SK-N-SH treated with all-trans-retinoic acid at 6 μM for 48 hours (cell line): ENCODE results near the gene TCF21.

Experiments used
- ATAC-seq: fragments of 200-7000 bp; cut with Tn5 transposase; 3 replicates; pipeline ENCODE4 v1.9.1; 2020; ENCODE audit warnings: mild to moderate bottlenecking, moderate library complexity
- ARNTL ChIP-seq: fragments of 450-650 bp; formaldehyde crosslinking; IDR thresholded peaks from 2 replicates; pipeline ENCODE4 v1.5.0; 2020; ENCODE audit warnings: low read depth, mild to moderate bottlenecking, moderate library complexity, borderline replicate concordance
- BACH2 ChIP-seq: fragments of 250-450 bp; sonication (Bioruptor Pico); IDR thresholded peaks from 2 replicates; pipeline ENCODE4 v1.9.0; 2021; ENCODE audit warnings: mild to moderate bottlenecking, borderline replicate concordance
- CSDC2 ChIP-seq: fragments of 250-450 bp; sonication (Bioruptor Pico); IDR thresholded peaks from 2 replicates; pipeline ENCODE4 v1.5.0; 2020; ENCODE audit warnings: mild to moderate bottlenecking, moderate library complexity
- ESRRG ChIP-seq: fragments of 250-450 bp; sonication (Bioruptor Pico); IDR thresholded peaks from 2 replicates; pipeline ENCODE4 v1.6.1; 2021; ENCODE audit warnings: mild to moderate bottlenecking
- GLIS3 ChIP-seq: fragments of 250-450 bp; sonication (Bioruptor Pico); IDR thresholded peaks from 2 replicates; pipeline ENCODE4 v1.5.0; 2020; ENCODE audit warnings: mild to moderate bottlenecking, moderate library complexity
- ISL1 ChIP-seq: fragments of 250-450 bp; sonication (Bioruptor Pico); IDR thresholded peaks from 2 replicates; pipeline ENCODE4 v2.1.2; 2022; ENCODE audit warnings: mild to moderate bottlenecking, moderate library complexity
- PPARA ChIP-seq: fragments of 250-450 bp; sonication (Bioruptor Pico); IDR thresholded peaks from 2 replicates; pipeline ENCODE4 v1.5.0; 2020; ENCODE audit warnings: mild to moderate bottlenecking, borderline replicate concordance
- RARB ChIP-seq: fragments of 250-450 bp; sonication (Bioruptor Pico); IDR thresholded peaks from 2 replicates; pipeline ENCODE4 v1.8.0; 2021; ENCODE audit warnings: mild to moderate bottlenecking, moderate library complexity
- SNAI2 ChIP-seq: fragments of 250-450 bp; sonication (Bioruptor Pico); IDR thresholded peaks from 2 replicates; pipeline ENCODE4 v1.5.0; 2020; ENCODE audit warnings: mild to moderate bottlenecking, moderate library complexity
- TOX ChIP-seq: fragments of 250-450 bp; sonication (Bioruptor Pico); IDR thresholded peaks from 2 replicates; pipeline ENCODE4 v1.8.0; 2021; ENCODE audit warnings: mild to moderate bottlenecking, moderate library complexity, borderline replicate concordance
- ZC3H10 ChIP-seq: fragments of 250-450 bp; sonication (Bioruptor Pico); IDR thresholded peaks from 2 replicates; pipeline ENCODE4 v1.5.1; 2021; ENCODE audit warnings: mild to moderate bottlenecking, moderate library complexity
- ZFP3 ChIP-seq: fragments of 250-450 bp; sonication (Bioruptor Pico); IDR thresholded peaks from 2 replicates; pipeline ENCODE4 v1.5.0; 2020; ENCODE audit warnings: mild to moderate bottlenecking, moderate library complexity
- ZFP30 ChIP-seq: fragments of 450-650 bp; formaldehyde crosslinking; IDR thresholded peaks from 2 replicates; pipeline ENCODE4 v1.5.0; 2022; ENCODE audit warnings: mild to moderate bottlenecking, moderate library complexity
- ZNF565 ChIP-seq: fragments of 450-650 bp; formaldehyde crosslinking; conservative IDR thresholded peaks from 2 replicates; pipeline ENCODE4 v1.5.0; 2020; ENCODE audit warnings: low read depth, mild to moderate bottlenecking, moderate library complexity
- ZNF70 ChIP-seq: fragments of 450-650 bp; formaldehyde crosslinking; IDR thresholded peaks from 2 replicates; pipeline ENCODE4 v1.5.0; 2020; ENCODE audit warnings: mild to moderate bottlenecking, moderate library complexity
- TF ChIP-seq, protein P1 (sequence below): fragments of 250-450 bp; sonication (Bioruptor Pico); IDR thresholded peaks from 2 replicates; pipeline ENCODE4 v1.5.1; 2021; ENCODE audit warnings: mild to moderate bottlenecking, moderate library complexity
- TF ChIP-seq, protein P2 (sequence below): fragments of 250-450 bp; sonication (Bioruptor Pico); IDR thresholded peaks from 2 replicates; pipeline ENCODE4 v1.8.0; 2021; ENCODE audit warnings: low read depth, mild to moderate bottlenecking, moderate library complexity, borderline replicate concordance
- TF ChIP-seq, protein P3 (sequence below): fragments of 250-450 bp; sonication (Bioruptor Pico); IDR thresholded peaks from 2 replicates; pipeline ENCODE4 v1.5.0; 2020; ENCODE audit warnings: mild to moderate bottlenecking, moderate library complexity
- TF ChIP-seq, protein P4 (sequence below): fragments of 250-450 bp; sonication (Bioruptor Pico); IDR thresholded peaks from 2 replicates; pipeline ENCODE4 v1.8.0; 2020; ENCODE audit warnings: mild to moderate bottlenecking, moderate library complexity, borderline replicate concordance

Gene TCF21

DNA sequence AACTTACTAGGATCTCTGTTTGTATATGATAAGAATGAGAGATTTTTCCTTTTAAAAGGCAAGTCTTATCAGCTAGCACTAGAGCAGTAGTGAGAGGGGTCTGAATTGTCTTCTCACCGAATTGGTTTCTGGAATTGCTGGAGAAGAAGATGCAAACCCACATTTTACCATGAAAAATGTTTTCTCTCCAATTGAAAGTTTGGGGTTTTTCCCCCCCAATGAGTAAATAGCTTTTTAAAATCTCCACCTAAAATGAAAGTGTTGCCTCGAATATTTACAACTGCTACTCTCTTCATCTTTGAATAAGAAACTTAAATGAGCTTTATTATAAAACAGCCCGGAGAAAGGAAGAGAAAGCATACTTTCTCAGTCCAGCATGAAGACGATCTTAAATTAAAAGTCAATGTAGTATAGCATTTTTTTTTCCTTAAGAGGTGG is 1.8 kb downstream of the TCF21 start:
- TF ChIP-seq ISL1 (CRISPR knock-in tag): no peak
- no peak for TF ChIP-seq GLIS3 (CRISPR knock-in tag)
- no peak for TF ChIP-seq BACH2 (CRISPR knock-in tag)
- TF ChIP-seq ZC3H10: no peak
- no peak for TF ChIP-seq ARNTL (CRISPR knock-in tag)
- TF ChIP-seq ZNF70 (CRISPR knock-in tag): no peak
- TF ChIP-seq RARB (CRISPR knock-in tag): no peak
- no peak for TF ChIP-seq ESRRG (CRISPR knock-in tag)
- TF ChIP-seq PPARA (CRISPR knock-in tag): no peak
- TF ChIP-seq SNAI2: no peak
- TF ChIP-seq TOX (CRISPR knock-in tag): no peak
- no peak for TF ChIP-seq ZNF565 (CRISPR knock-in tag)

DNA sequence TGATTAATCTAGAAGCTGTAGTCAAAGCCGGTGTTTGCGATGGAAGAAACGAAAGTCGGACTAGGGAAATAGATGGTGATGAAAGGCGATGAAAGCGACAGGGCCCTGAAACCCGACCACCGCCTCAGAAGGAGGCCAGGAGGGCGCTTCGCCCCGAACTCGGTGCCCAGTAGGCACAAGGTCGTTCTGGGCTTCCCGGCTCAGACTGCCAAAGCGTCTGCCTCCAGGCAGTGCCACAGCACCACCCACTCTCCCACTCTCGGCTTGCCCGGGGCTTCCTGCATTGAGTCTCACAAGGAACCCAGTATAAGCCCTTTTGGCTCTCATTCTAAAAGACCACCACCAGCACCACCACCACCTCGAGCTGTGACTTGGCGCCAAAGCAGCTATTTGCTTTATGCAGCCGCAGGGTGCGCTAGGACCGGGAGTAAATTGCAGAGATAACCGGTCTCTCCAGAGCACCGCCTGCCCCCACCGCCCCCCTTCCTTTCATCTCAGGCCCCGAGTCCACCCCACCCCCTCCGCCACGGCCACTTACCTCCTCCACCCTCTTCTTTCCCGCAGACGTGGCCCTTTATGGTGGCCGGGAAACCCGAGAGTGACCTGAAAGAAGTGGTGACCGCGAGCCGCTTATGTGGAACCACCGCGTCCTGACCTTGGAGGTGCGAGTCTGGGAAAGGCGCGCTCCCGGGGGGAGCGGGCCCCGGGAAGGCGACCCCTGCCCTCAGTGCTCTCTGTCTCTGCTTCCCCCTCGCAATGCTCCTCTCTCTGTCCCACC is 2.4 kb downstream of the TCF21 start:
- ATAC-seq: peak; percentile 65
- TF ChIP-seq ISL1 (CRISPR knock-in tag): no peak
- TF ChIP-seq ESRRG (CRISPR knock-in tag): no peak
- TF ChIP-seq GLIS3 (CRISPR knock-in tag): no peak
- TF ChIP-seq, protein P1, sequence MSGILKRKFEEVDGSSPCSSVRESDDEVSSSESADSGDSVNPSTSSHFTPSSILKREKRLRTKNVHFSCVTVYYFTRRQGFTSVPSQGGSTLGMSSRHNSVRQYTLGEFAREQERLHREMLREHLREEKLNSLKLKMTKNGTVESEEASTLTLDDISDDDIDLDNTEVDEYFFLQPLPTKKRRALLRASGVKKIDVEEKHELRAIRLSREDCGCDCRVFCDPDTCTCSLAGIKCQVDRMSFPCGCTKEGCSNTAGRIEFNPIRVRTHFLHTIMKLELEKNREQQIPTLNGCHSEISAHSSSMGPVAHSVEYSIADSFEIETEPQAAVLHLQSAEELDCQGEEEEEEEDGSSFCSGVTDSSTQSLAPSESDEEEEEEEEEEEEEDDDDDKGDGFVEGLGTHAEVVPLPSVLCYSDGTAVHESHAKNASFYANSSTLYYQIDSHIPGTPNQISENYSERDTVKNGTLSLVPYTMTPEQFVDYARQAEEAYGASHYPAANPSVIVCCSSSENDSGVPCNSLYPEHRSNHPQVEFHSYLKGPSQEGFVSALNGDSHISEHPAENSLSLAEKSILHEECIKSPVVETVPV (CRISPR knock-in tag): no peak
- TF ChIP-seq, protein P2, sequence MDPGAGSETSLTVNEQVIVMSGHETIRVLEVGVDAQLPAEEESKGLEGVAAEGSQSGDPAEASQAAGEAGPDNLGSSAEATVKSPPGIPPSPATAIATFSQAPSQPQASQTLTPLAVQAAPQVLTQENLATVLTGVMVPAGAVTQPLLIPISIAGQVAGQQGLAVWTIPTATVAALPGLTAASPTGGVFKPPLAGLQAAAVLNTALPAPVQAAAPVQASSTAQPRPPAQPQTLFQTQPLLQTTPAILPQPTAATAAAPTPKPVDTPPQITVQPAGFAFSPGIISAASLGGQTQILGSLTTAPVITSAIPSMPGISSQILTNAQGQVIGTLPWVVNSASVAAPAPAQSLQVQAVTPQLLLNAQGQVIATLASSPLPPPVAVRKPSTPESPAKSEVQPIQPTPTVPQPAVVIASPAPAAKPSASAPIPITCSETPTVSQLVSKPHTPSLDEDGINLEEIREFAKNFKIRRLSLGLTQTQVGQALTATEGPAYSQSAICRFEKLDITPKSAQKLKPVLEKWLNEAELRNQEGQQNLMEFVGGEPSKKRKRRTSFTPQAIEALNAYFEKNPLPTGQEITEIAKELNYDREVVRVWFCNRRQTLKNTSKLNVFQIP (CRISPR knock-in tag): no peak
- no peak for TF ChIP-seq ZFP30 (CRISPR knock-in tag)
- no peak for TF ChIP-seq ZNF70 (CRISPR knock-in tag)
- TF ChIP-seq BACH2 (CRISPR knock-in tag): no peak
- TF ChIP-seq, protein P3, sequence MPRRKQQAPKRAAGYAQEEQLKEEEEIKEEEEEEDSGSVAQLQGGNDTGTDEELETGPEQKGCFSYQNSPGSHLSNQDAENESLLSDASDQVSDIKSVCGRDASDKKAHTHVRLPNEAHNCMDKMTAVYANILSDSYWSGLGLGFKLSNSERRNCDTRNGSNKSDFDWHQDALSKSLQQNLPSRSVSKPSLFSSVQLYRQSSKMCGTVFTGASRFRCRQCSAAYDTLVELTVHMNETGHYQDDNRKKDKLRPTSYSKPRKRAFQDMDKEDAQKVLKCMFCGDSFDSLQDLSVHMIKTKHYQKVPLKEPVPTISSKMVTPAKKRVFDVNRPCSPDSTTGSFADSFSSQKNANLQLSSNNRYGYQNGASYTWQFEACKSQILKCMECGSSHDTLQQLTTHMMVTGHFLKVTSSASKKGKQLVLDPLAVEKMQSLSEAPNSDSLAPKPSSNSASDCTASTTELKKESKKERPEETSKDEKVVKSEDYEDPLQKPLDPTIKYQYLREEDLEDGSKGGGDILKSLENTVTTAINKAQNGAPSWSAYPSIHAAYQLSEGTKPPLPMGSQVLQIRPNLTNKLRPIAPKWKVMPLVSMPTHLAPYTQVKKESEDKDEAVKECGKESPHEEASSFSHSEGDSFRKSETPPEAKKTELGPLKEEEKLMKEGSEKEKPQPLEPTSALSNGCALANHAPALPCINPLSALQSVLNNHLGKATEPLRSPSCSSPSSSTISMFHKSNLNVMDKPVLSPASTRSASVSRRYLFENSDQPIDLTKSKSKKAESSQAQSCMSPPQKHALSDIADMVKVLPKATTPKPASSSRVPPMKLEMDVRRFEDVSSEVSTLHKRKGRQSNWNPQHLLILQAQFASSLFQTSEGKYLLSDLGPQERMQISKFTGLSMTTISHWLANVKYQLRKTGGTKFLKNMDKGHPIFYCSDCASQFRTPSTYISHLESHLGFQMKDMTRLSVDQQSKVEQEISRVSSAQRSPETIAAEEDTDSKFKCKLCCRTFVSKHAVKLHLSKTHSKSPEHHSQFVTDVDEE (CRISPR knock-in tag): no peak
- no peak for TF ChIP-seq ZNF565 (CRISPR knock-in tag)
- TF ChIP-seq CSDC2 (CRISPR knock-in tag): no peak
- TF ChIP-seq SNAI2: no peak
- TF ChIP-seq PPARA (CRISPR knock-in tag): no peak
- TF ChIP-seq, all 23 proteins: peak for 0

More for the DNA sequence above, 1.8 kb downstream of the TCF21 start:
- no peak for ATAC-seq

DNA sequence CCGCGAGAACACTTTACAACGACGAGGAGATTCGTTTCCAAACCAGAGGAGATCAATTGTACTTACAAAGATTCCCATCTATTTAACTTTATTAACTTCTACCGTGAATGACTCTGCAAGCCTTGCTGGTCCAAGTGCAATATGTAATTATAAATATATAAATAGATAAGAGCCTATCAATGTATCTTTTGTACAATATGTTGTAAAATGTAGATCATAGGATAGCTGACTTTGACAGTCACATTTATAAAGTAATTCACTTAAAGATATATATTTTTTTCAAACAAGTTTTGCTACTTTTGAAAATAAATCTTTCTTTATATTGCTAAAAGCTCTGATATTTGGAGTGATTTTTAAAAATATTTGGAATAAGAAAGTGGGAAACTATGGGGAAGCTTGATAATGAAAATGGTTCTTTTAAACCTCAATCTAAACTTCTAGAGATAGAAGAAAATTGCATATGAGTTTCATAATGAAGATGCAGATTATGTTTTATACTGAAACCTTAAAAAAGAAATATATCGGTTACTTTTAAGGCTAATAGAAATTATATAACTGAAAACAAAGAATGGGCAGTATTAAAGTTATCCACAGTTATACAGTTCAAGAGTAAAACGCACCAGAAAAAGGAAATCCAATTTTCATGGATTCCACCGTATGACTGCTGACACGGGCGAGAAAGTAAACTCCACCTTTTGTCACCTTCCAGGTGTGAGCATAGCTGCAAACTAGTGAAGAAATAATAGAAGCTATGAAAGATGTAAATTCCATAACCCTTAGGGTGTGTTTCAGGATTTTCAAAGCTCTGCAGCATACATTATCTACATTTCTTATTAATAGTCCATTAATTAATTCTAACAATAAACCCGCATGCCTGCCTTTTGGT is 3.3 kb downstream of the TCF21 start:
- TF ChIP-seq ZNF565 (CRISPR knock-in tag): no peak
- no peak for TF ChIP-seq SNAI2
- TF ChIP-seq ZFP3 (CRISPR knock-in tag): no peak
- no peak for TF ChIP-seq ZNF70 (CRISPR knock-in tag)
- ATAC-seq: no peak

DNA sequence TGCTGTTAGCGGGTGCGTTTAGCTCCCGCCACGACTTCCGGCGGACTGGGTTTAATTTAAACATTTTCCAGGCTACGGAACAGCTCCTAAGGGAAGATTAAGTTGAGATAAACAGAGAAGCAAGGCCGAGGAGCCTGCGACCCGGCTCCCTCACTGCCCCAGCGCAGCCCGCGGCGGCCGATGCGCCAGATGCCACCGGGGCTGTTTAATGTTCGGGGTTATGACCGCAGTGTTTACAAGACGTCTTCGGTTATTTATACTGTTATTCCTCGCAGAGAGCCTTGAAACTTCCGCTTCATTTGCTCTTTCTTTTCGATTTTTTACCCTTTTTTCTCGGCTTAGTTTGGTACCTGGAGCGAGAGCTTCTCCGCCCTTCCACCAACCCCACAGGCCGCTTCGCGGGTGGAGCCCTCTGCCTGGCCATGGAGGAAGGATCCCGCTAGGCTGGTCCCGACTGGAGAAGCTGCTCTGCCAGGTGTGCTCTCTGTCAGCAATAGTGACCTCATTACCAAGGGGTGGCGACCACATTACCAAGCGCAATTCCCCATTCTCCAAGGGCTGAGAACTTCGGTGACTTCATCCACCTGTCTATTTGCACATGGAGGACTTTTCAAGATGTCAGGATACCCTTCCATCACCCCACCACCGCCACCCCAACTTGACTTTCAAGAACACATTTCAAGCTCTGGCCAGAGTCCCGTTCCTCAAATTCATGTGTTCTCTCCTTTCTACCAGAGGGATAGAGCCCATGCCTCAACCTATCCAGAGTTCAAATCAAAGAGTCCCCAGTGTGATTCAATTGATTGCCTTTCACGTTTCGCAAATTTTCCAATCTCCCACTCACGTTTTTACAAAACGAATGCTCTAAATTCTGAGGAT is 4.1 kb downstream of the TCF21 start:
- ATAC-seq: no peak
- TF ChIP-seq ZNF565 (CRISPR knock-in tag) (no peak), BACH2 (CRISPR knock-in tag) (no peak), RARB (CRISPR knock-in tag) (no peak), ESRRG (CRISPR knock-in tag) (no peak), ZFP3 (CRISPR knock-in tag) (no peak), ZFP30 (CRISPR knock-in tag) (no peak), SNAI2 (no peak), ZC3H10 (no peak), CSDC2 (CRISPR knock-in tag) (no peak)
- TF ChIP-seq, protein P2 (CRISPR knock-in tag): no peak
- TF ChIP-seq, protein P4, sequence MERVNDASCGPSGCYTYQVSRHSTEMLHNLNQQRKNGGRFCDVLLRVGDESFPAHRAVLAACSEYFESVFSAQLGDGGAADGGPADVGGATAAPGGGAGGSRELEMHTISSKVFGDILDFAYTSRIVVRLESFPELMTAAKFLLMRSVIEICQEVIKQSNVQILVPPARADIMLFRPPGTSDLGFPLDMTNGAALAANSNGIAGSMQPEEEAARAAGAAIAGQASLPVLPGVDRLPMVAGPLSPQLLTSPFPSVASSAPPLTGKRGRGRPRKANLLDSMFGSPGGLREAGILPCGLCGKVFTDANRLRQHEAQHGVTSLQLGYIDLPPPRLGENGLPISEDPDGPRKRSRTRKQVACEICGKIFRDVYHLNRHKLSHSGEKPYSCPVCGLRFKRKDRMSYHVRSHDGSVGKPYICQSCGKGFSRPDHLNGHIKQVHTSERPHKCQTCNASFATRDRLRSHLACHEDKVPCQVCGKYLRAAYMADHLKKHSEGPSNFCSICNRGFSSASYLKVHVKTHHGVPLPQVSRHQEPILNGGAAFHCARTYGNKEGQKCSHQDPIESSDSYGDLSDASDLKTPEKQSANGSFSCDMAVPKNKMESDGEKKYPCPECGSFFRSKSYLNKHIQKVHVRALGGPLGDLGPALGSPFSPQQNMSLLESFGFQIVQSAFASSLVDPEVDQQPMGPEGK: no peak
